ENCODE results near the gene CDKL1. TPM values are rescaled to one million over a fixed set of nuclear protein-coding genes. Genes with fewer than 3 reads are reported as not detected.
A peak's percentile ranks its signal among the peaks of the same experiment; 100 is the strongest.

The CDKL1 gene
- total and polyA plus RNA-seq, 2 donors (not counting 3 experiments of a cell fraction or from before 2014, with no cell fraction given): 2.6 to 9.7 TPM

- intact Hi-C loops (cut with micrococcal nuclease): no loop called here
- no peak overlapping the region for H3K4me3 ChIP-seq (replicated peaks in 1 of 3; ENCODE audit: insufficient read depth in 1 of 3, low read depth in 1 of 3, low read length in 3 of 3)
- no peaks in the 10 kb centered on the region for H4K20me1 ChIP-seq (replicated peaks; ENCODE audit: control insufficient read depth, extremely low read depth, insufficient read depth, low read length)
- H3K36me3 ChIP-seq (ENCODE audit: control insufficient read depth in 2 of 2, extremely low read depth in 1 of 2, insufficient read depth in 2 of 2, low read length in 2 of 2): no peaks in the 10 kb centered on the region
- H3K9ac ChIP-seq (replicated peaks; ENCODE audit: extremely low read depth, insufficient read depth, low read length): no peak overlapping the region
- BruUV-seq (replicated peaks): no TSS peak
- H3K27ac ChIP-seq (ENCODE audit: insufficient read depth, low read depth, low read length): no peak overlapping the region
- no peaks in the 10 kb centered on the region for H3K9me1 ChIP-seq (replicated peaks; ENCODE audit: control insufficient read depth, extremely low read depth, insufficient read depth, low read length)
- no peaks in the 10 kb centered on the region for H3K9me3 ChIP-seq (replicated peaks; ENCODE audit: control insufficient read depth, insufficient read depth, low read length)
- H3K79me2 ChIP-seq (ENCODE audit: control insufficient read depth, insufficient read depth, low read length): no peaks in the 10 kb centered on the region
- FAIRE-seq (no peak), DNase-seq (ENCODE audit: low read depth, low spot score) (no peak)
- peak overlapping the region; percentile 9 for H2AFZ ChIP-seq (ENCODE audit: low read depth, low read length)
- POLR2A ChIA-PET: no interaction called here
- dilution Hi-C loops (cut with MboI; ENCODE audit: extremely low pct_ligation_motif_present, low sequenced_read_pairs): no loop called here
- TF ChIP-seq POLR2AphosphoS5 (IDR thresholded peaks at IDR 0.05; ENCODE audit: insufficient read depth, low read depth, low read length) (no peak), MYC (IDR thresholded peaks at IDR 0.05; ENCODE audit: low read depth, low read length) (no peak), CTCF (IDR thresholded peaks at IDR 0.05; ENCODE audit: extremely low read depth in 1 of 2, insufficient read depth in 1 of 2, low read depth in 1 of 2, low read length in 2 of 2) (no peak), JUN (IDR thresholded peaks at IDR 0.05; ENCODE audit: borderline replicate concordance, insufficient read depth, insufficient read length, low read depth) (no peak), GATA2 (IDR thresholded peaks at IDR 0.05; ENCODE audit: insufficient read depth, insufficient read length, low read depth, low read length) (no peak), MAX (IDR thresholded peaks at IDR 0.05; ENCODE audit: insufficient read depth, insufficient read length) (no peak), FOS (IDR thresholded peaks at IDR 0.05; ENCODE audit: borderline replicate concordance, insufficient read depth, low read length) (no peak), POLR2A (IDR thresholded peaks at IDR 0.05; ENCODE audit: low read depth, low read length) (no peak), EZH2 (IDR thresholded peaks at IDR 0.05; ENCODE audit: borderline replicate concordance, low read depth, low read length, severe bottlenecking) (no peak)
- H3K4me2 ChIP-seq (ENCODE audit: insufficient read depth, low read length): peak overlapping the region; percentile 34
- CTCF ChIA-PET: interaction anchor here (1.7 to 2.0 kb wide), 2 partner anchors 82 to 85 kb away, joined by 6 to 7 read pairs; no protein-coding TSS in a partner anchor
- H3K4me1 ChIP-seq (ENCODE audit: control insufficient read depth, extremely low read depth, insufficient read depth, low read length): peaks cover 10% of the 10 kb centered on the region
- no peaks in the 10 kb centered on the region for H3K27me3 ChIP-seq (ENCODE audit: control insufficient read depth in 2 of 2, insufficient read depth in 2 of 2, low read length in 2 of 2)
These were observed 6.3 kb upstream of the CDKL1 start for GRCh38 chr14:50402965-50403364.

All from endothelial cell of umbilical vein (primary cell).